Measurements from ENCODE around the gene MYLK.
"Not testable (repeated sequence)": the region's sequence is repeated elsewhere in the genome, so short reads cannot be mapped to it uniquely, and the experiment has no call there.

DNA sequence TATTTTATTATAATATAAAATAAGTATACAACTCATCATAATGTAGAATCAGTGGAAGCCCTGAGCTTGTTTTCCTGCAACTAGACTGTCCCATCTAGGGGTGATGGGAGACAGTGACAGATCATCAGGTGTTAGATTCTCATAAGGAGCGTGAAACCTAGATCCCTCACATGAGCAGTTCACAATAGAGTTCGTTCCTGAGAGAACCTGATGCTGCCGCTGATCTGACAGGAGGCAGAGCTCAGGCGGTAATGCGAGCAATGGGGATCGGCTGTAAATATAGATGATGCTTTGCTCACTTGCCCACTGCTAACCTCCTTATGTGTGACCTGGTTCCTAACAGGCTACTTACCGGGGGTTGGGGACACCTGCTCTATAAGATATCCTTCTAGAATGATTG is 272.5 kb downstream of the MYLK start:
- TF ChIP-seq, protein P1, sequence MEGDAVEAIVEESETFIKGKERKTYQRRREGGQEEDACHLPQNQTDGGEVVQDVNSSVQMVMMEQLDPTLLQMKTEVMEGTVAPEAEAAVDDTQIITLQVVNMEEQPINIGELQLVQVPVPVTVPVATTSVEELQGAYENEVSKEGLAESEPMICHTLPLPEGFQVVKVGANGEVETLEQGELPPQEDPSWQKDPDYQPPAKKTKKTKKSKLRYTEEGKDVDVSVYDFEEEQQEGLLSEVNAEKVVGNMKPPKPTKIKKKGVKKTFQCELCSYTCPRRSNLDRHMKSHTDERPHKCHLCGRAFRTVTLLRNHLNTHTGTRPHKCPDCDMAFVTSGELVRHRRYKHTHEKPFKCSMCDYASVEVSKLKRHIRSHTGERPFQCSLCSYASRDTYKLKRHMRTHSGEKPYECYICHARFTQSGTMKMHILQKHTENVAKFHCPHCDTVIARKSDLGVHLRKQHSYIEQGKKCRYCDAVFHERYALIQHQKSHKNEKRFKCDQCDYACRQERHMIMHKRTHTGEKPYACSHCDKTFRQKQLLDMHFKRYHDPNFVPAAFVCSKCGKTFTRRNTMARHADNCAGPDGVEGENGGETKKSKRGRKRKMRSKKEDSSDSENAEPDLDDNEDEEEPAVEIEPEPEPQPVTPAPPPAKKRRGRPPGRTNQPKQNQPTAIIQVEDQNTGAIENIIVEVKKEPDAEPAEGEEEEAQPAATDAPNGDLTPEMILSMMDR (IDR thresholded peaks at IDR 0.05; ENCODE audit: poor library complexity), result not testable (repeated sequence)
- TF ChIP-seq EZH2 (IDR thresholded peaks at IDR 0.05; ENCODE audit: borderline replicate concordance); EZH2phosphoT487 (IDR thresholded peaks at IDR 0.05; ENCODE audit: low read depth, severe bottlenecking, unreplicated experiment): not testable (repeated sequence)
